Endodermal cell (in vitro differentiated cells): ENCODE data around the gene DUS1L. TPM values are rescaled to one million over a fixed set of nuclear protein-coding genes. Genes with fewer than 3 reads are reported as not detected.

Experiments
- DNase-seq: peaks from one replicate; pipeline ENCODE4 v3.0.0-alpha.2; 2017
- H3K27ac ChIP-seq: 2 replicates; pipeline ENCODE4 v1.5.1; 2013; ENCODE audit warnings: mild to moderate bottlenecking, low read depth, low read length, moderate library complexity
- H3K27me3 ChIP-seq: 2 replicates; pipeline ENCODE4 v1.6.1; 2013; ENCODE audit warnings: mild to moderate bottlenecking, low read length, moderate library complexity; ENCODE audit not compliant: insufficient read depth, control insufficient read depth, poor library complexity, severe bottlenecking
- H3K36me3 ChIP-seq: 2 replicates; pipeline ENCODE4 v1.7.0; 2013; ENCODE audit warnings: mild to moderate bottlenecking, low read length, moderate library complexity; ENCODE audit not compliant: control insufficient read depth, insufficient read depth
- H3K4me1 ChIP-seq: one replicate; pipeline ENCODE4 v1.7.0; 2013; ENCODE audit warnings: low read length; ENCODE audit not compliant: control insufficient read depth, insufficient read depth
- H3K4me3 ChIP-seq: 2 replicates; pipeline ENCODE4 v1.5.1; 2013; ENCODE audit warnings: mild to moderate bottlenecking, low read length, moderate library complexity
- H3K9ac ChIP-seq: 2 replicates; pipeline ENCODE4 v1.6.1; 2013; ENCODE audit warnings: mild to moderate bottlenecking, low read length, moderate library complexity; ENCODE audit not compliant: poor library complexity, severe bottlenecking; ENCODE audit errors: extremely low read depth
- H3K9me3 ChIP-seq: 2 replicates; pipeline ENCODE4 v1.6.1; 2013; ENCODE audit warnings: mild to moderate bottlenecking, low read length, moderate library complexity; ENCODE audit not compliant: control insufficient read depth
- H3K27ac Mint-ChIP-seq: 2 replicates; pipeline ENCODE4 v1.8.0; 2020; ENCODE audit warnings: mixed read lengths
- H3K27me3 Mint-ChIP-seq: 2 replicates; pipeline ENCODE4 v1.8.0; 2021; ENCODE audit warnings: mild to moderate bottlenecking, mixed read lengths; ENCODE audit not compliant: insufficient read depth
- H3K36me3 Mint-ChIP-seq: 2 replicates; pipeline ENCODE4 v1.8.0; 2020; ENCODE audit warnings: low read depth, mixed read lengths
- H3K4me1 Mint-ChIP-seq: 2 replicates; pipeline ENCODE4 v1.8.0; 2020; ENCODE audit warnings: mixed read lengths
- H3K4me3 Mint-ChIP-seq: 2 replicates; pipeline ENCODE4 v1.8.0; 2020; ENCODE audit warnings: mild to moderate bottlenecking, moderate library complexity, mixed read lengths
- H3K9me3 Mint-ChIP-seq: 2 replicates; pipeline ENCODE4 v1.8.0; 2020; ENCODE audit warnings: mild to moderate bottlenecking, mixed read lengths
- CTCF ChIP-seq: fragments of 200-600 bp; sonication (generic); conservative IDR thresholded peaks from 2 replicates; pipeline ENCODE4 v1.5.0; 2021; ENCODE audit warnings: antibody characterized with exemption, mild to moderate bottlenecking
- WGBS, 2 experiments: methylation state at CpG; one replicate each; pipeline versions ENCODE4 v1.1.5 to v1.1.7; 2013; ENCODE audit warnings: missing lambda C conversion rate in 2 of 2, mixed read lengths in 1 of 2; ENCODE audit not compliant: insufficient coverage in 1 of 2, insufficient read length in 1 of 2; 5-methylcytosine and 5-hydroxymethylcytosine counted together
- total RNA-seq, 2 donors: library from RNA; stranded (reverse); fragmentation: NEBNext Ultra II Directional in 1 of 2; extraction: Animal tissue kit (Norgen Biotek cat#: 25700) in 1 of 2; gene quantifications; 2 replicates in 1 of 2; 3 replicates in 1 of 2; pipeline ENCODE4 v1.2.1, GENCODE V29; 2021

DUS1L gene
- total RNA-seq, 2 donors from 2014 or later: 85.3 to 108 TPM

DNA sequence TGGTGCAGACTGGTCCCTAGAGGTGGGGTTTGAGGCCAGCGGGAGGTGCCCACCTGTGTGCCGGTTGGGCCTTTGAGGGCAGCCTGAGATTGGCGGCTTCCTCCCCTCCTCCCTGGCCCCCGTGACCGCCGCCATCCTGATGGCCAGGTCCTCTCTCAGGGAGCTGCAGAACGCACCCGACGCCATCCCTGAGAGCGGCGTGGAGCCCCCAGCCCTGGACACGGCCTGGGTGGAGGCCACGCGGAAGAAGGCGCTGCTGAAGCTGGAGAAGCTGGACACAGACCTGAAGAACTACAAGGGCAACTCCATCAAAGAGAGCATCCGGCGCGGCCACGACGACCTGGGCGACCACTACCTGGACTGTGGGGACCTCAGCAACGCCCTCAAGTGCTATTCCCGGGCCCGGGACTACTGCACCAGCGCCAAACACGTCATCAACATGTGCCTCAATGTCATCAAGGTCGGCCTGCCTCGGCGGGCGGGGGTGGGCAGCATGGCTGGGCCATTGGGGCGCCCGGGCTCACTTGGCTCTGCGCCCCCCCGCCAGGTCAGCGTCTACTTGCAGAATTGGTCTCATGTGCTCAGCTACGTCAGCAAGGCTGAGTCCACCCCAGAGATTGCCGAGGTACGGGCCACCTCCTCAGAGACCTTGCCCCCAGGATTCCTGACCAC lies 11.1 kb downstream of the DUS1L start:
- DNase-seq: no peak
- no peaks in the 10 kb centered on the region for H3K27me3 Mint-ChIP-seq
- Histone ChIP-seq H3K27ac (no peak overlapping the region), H3K9ac (no peak overlapping the region), H3K4me3 (no peak overlapping the region), H3K4me1 (no peaks in the 10 kb centered on the region), H3K9me3 (no peaks in the 10 kb centered on the region), H3K27me3 (no peaks in the 10 kb centered on the region), H3K36me3 (peaks cover 40% of the 10 kb centered on the region)
- H3K36me3 Mint-ChIP-seq: peaks cover 11% of the 10 kb centered on the region
- no peaks in the 10 kb centered on the region for H3K9me3 Mint-ChIP-seq
- TF ChIP-seq CTCF: no peak
- H3K4me1 Mint-ChIP-seq: peaks cover 4% of the 10 kb centered on the region
- no peak overlapping the region for H3K4me3 Mint-ChIP-seq
- H3K27ac Mint-ChIP-seq: no peak overlapping the region
- WGBS, 2 experiments: 94 to 97% methylated on average over 24 to 38 of the region's 38 CpGs

GRCh38 chr17:82053556-82054263 lies 11.9 kb downstream of the DUS1L start:
- TF ChIP-seq CTCF: no peak
- no peaks in the 10 kb centered on the region for H3K4me1 ChIP-seq
- Mint-ChIP-seq H3K36me3 (peaks cover 11% of the 10 kb centered on the region), H3K27ac (no peak overlapping the region), H3K4me1 (peaks cover 4% of the 10 kb centered on the region), H3K9me3 (no peaks in the 10 kb centered on the region), H3K4me3 (peak overlapping the region; percentile 78), H3K27me3 (no peaks in the 10 kb centered on the region)
- H3K4me3 ChIP-seq: no peak overlapping the region
- 96 to 98% methylated on average over 14 to 28 of the region's 28 CpGs for WGBS, 2 experiments
- DNase-seq: no peak
- no peak overlapping the region for H3K27ac ChIP-seq
- H3K36me3 ChIP-seq: peaks cover 47% of the 10 kb centered on the region
- no peaks in the 10 kb centered on the region for H3K27me3 ChIP-seq
- H3K9me3 ChIP-seq: no peaks in the 10 kb centered on the region
- H3K9ac ChIP-seq: no peak overlapping the region

DNA sequence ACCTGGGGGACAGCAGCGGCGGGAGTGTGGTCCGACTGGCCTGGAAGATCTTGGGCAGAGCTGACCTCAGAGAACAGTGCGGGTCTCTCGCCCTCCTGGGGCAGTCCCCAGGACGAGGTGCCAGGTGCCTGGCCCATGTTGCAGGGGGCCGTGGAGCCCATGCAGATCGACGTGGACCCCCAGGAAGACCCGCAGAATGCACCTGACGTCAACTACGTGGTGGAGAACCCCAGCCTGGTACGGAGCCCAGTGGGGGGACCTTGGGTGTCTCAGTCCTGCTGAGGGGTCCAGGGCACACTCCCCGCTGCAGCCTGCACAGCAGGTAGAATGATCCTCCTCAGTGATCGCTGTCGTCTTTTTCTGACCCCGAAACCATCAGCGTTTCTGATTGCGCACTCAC lies 12.5 kb downstream of the DUS1L start:
- no peaks in the 10 kb centered on the region for H3K4me1 ChIP-seq

More for the DNA sequence above, 12.5 kb downstream of the DUS1L start:
- no peak for DNase-seq
- Histone ChIP-seq H3K36me3 (peaks cover 47% of the 10 kb centered on the region), H3K27me3 (no peaks in the 10 kb centered on the region), H3K9ac (peak overlapping the region; percentile 71), H3K9me3 (no peaks in the 10 kb centered on the region), H3K27ac (no peak overlapping the region), H3K4me3 (peak overlapping the region; percentile 89)
- Mint-ChIP-seq H3K4me1 (peaks cover 4% of the 10 kb centered on the region), H3K27ac (no peak overlapping the region), H3K4me3 (peak overlapping the region; percentile 78), H3K36me3 (peaks cover 11% of the 10 kb centered on the region), H3K9me3 (no peaks in the 10 kb centered on the region), H3K27me3 (no peaks in the 10 kb centered on the region)
- 89 to 92% methylated on average over 13 to 19 of the region's 19 CpGs for WGBS, 2 experiments
- no peak for TF ChIP-seq CTCF
